ENCODE data around the gene GABRG3. TPM values are rescaled to one million over a fixed set of nuclear protein-coding genes. Genes with fewer than 3 reads are reported as not detected.

The GABRG3 gene
- total RNA-seq, 1 donor from 2014 or later, result 2.6 TPM

DNA sequence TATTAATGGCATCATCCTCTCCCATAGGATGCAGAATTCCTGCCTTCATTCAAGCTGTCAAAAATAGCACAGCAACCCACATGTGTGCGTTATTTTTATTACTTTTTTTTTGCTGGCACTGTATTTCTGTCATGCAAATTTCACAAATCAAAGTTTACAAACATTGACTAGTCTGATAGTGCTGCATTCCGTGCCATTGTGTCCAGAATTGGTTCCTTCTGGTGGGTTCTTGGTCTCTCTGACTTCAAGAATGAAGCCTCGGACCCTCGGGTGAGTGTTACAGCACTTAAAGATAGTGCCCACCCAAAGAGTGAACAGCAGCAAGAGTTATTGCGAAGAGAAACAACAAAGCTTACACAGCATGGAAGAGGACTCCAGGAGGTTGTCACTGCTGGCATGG, 490.2 kb downstream of the GABRG3 start:
- Mint-ChIP-seq H3K27me3 (peaks cover 4% of the 10 kb centered on the region), H3K9me3 (no peaks in the 10 kb centered on the region), H3K4me1 (ENCODE audit: unreplicated experiment) (peaks cover 11% of the 10 kb centered on the region), H3K4me3 (no peak overlapping the region), H3K36me3 (no peaks in the 10 kb centered on the region), H3K27ac (no peak overlapping the region)
- DNase-seq (ENCODE audit: extremely low spot score, unreplicated experiment), result no peak
- TF ChIP-seq, protein P1, sequence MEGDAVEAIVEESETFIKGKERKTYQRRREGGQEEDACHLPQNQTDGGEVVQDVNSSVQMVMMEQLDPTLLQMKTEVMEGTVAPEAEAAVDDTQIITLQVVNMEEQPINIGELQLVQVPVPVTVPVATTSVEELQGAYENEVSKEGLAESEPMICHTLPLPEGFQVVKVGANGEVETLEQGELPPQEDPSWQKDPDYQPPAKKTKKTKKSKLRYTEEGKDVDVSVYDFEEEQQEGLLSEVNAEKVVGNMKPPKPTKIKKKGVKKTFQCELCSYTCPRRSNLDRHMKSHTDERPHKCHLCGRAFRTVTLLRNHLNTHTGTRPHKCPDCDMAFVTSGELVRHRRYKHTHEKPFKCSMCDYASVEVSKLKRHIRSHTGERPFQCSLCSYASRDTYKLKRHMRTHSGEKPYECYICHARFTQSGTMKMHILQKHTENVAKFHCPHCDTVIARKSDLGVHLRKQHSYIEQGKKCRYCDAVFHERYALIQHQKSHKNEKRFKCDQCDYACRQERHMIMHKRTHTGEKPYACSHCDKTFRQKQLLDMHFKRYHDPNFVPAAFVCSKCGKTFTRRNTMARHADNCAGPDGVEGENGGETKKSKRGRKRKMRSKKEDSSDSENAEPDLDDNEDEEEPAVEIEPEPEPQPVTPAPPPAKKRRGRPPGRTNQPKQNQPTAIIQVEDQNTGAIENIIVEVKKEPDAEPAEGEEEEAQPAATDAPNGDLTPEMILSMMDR (conservative IDR thresholded peaks at IDR 0.05), result no peak

DNA sequence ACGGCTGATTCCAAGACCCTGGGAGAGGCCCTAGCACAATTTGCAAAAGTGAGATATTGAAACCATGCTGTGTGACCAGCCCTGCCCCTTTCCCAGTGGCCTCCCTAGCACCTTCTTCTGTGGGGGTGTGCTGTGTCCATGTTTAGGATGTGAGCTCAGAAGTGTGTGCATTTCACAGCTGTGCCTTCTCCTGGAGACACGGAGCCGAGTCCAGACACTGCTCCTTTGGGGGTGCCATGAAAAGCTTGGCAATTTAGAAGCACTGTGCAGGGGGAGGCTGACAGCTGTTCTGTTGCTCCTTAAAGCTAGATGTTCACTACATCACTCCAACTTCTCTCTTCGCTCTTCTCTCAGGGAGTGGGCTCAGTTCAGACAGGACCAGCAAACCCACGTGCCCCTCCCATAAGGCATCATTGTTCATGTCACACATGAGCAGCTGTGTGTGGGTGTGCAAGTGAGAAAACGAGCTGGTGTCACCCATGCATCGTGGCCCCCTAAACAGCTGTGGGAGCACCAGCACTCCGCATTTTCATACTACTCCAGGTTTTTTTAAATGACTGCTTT, 492.6 kb downstream of the GABRG3 start:
- H3K9me3 Mint-ChIP-seq, result no peaks in the 10 kb centered on the region
- no peak overlapping the region for H3K4me3 Mint-ChIP-seq
- TF ChIP-seq, protein P1 (conservative IDR thresholded peaks at IDR 0.05), result no peak
- no peaks in the 10 kb centered on the region for H3K36me3 Mint-ChIP-seq
- H3K4me1 Mint-ChIP-seq (ENCODE audit: unreplicated experiment), result peaks cover 11% of the 10 kb centered on the region
- no peak overlapping the region for H3K27ac Mint-ChIP-seq
- no peaks in the 10 kb centered on the region for H3K27me3 Mint-ChIP-seq
- no peak for DNase-seq (ENCODE audit: extremely low spot score, unreplicated experiment)

DNA sequence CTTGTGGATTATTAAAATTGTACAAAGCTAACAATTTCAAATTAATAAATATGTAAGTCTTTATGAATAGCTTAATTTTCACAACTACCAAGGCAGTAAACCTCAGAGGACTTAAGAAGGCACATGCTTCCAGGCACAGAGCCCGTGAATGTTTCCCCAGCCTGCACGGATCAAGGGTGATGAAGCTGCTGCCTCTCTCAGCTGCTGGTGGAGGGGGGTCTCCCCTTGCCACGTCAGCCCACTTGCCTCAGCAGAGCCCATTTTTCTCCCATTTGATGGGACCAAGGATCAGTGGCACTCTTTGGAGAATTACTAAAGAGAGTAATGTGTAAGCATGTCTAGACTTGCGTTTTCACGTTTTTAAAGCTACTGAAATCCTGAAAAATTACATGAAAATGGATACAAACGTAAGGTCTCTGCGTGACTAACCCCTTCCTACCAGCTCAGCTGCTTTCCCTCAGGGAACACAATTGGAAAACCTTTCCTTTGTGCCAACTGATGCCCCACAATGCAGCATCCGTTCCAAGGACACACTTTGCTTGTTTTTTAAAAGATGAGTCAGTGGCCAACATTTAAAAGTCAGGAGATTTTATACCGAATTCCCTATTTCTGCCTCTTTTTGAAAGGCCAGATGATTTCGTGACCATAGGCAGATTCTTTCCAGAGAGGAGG, 494.1 kb downstream of the GABRG3 start:
- no peak for DNase-seq (ENCODE audit: extremely low spot score, unreplicated experiment)
- Mint-ChIP-seq H3K36me3 (no peaks in the 10 kb centered on the region), H3K9me3 (no peaks in the 10 kb centered on the region), H3K27ac (no peak overlapping the region), H3K27me3 (no peaks in the 10 kb centered on the region), H3K4me3 (no peak overlapping the region), H3K4me1 (ENCODE audit: unreplicated experiment) (peaks cover 11% of the 10 kb centered on the region)
- TF ChIP-seq, protein P1 (conservative IDR thresholded peaks at IDR 0.05), result no peak

DNA sequence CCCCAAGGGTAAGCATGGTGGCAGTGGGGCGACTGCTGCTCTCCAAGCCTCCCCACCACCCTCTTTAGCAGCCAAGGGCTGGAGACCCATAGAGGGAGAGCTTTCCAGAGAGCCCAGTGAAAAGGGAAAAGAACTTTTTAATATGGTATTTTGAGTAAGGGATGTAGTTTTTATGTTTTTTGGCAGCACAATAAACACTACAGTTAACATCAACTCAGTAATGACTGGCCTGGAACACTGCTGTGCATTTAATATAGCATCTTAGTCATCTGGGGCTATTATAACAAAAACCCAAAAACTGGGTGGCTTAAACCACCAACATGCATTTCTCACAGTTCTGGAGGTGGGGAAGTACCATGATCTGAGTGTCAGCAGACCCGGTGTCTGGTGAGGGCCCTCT, 495.8 kb downstream of the GABRG3 start:
- TF ChIP-seq, protein P1 (conservative IDR thresholded peaks at IDR 0.05), result no peak
- Mint-ChIP-seq H3K36me3 (no peaks in the 10 kb centered on the region), H3K27ac (no peak overlapping the region), H3K4me1 (ENCODE audit: unreplicated experiment) (no peaks in the 10 kb centered on the region), H3K27me3 (no peaks in the 10 kb centered on the region), H3K9me3 (no peaks in the 10 kb centered on the region), H3K4me3 (no peak overlapping the region)
- no peak for DNase-seq (ENCODE audit: extremely low spot score, unreplicated experiment)

DNA sequence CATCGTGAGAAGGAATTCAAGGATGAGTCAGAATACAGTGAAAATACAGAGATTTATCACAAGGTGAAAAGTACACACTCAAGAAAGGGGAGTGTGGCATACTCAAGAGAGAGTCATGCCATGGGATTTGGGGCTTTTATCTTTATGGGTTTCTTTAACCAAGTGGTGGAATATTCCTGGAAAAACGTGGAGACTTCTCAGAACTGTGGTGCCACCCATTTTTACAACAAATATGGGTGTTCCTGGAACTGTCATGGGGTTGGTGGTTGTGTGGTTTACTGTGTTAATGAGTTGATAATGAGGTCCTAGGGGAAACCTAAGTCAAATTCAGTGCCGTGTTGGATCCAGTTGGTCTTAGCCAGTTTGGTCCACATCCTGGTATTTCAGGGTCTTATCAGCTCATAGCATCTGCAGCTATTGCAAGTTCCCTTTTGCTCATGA, 497.2 kb downstream of the GABRG3 start:
- TF ChIP-seq, protein P1 (conservative IDR thresholded peaks at IDR 0.05), result no peak
- Mint-ChIP-seq H3K27me3 (no peaks in the 10 kb centered on the region), H3K4me1 (ENCODE audit: unreplicated experiment) (no peaks in the 10 kb centered on the region), H3K9me3 (no peaks in the 10 kb centered on the region), H3K27ac (no peak overlapping the region), H3K36me3 (no peaks in the 10 kb centered on the region), H3K4me3 (no peak overlapping the region)
- no peak for DNase-seq (ENCODE audit: extremely low spot score, unreplicated experiment)

Measured in type B pancreatic cell (in vitro differentiated cells).